ENCODE data around the gene MAGI2.

GRCh38 chr7:79489371-79489770, 35.9 kb upstream of the MAGI2 start:
- TF ChIP-seq CTCF (IDR thresholded peaks at IDR 0.05; ENCODE audit: low read depth, low read length, poor library complexity, severe bottlenecking) = no peak
- no peak for TF ChIP-seq EZH2phosphoT487 (IDR thresholded peaks at IDR 0.05; ENCODE audit: borderline replicate concordance, low read length)
